HepG2 (cell line): ENCODE data around the gene C1orf159. TPM values are rescaled to one million over a fixed set of nuclear protein-coding genes. Genes with fewer than 3 reads are reported as not detected.
A peak's percentile ranks its signal among the peaks of the same experiment; 100 is the strongest.

Experiments used
- ATAC-seq: fragments of 200-7000 bp; cut with Tn5 transposase; 3 replicates; pipeline ENCODE4 v1.9.1; 2020; ENCODE audit warnings: mild to moderate bottlenecking, moderate library complexity
- BruUV-seq: library from RNA; stranded (reverse); fragments of 400-500 nt; replicated peaks from 2 replicates; lab custom pipeline; 2021; lab: Mats Ljungman, UMichigan
- CTCF ChIA-PET: fragments of 300-600 bp; formaldehyde crosslinking; extraction: SDS; loops from one replicate; lab custom pipeline; 2021; ENCODE audit warnings: low total read pairs, inconsistent platforms, low intra/inter-chr PET ratio; lab: Yijun Ruan, JAX
- POLR2A ChIA-PET: fragments of 350-600 bp; sonication (Branson Sonifier 250); formaldehyde crosslinking; loops from one replicate; lab custom pipeline; 2020; ENCODE audit warnings: antibody characterized with exemption, inconsistent platforms; lab: Yijun Ruan, JAX
- DNase-seq: peaks from one replicate; pipeline ENCODE4 v3.0.0-alpha.2; 2015; ENCODE audit warnings: low spot score
- FAIRE-seq: peaks from 3 replicates; lab custom pipeline; 2011; peaks lifted over from hg19 to GRCh38; lab: Jason Lieb, UNC
- H2AFZ ChIP-seq: one replicate; pipeline ENCODE4 v1.6.1; 2011; ENCODE audit warnings: low read length, inconsistent platforms
- H3K27ac ChIP-seq: fragments of 300-600 bp; 3 replicates; pipeline ENCODE4 v1.8.0; 2011; ENCODE audit warnings: mixed run types, mild to moderate bottlenecking, mixed read lengths, low read length, inconsistent platforms; ENCODE audit not compliant: insufficient read depth; ENCODE audit errors: extremely low read length
- H3K27me3 ChIP-seq, 2 experiments: fragments of 200-600 bp in 1 of 2; 2 replicates in 1 of 2; 3 replicates in 1 of 2; pipeline versions ENCODE4 v1.6.0 to v1.8.0; 2011; ENCODE audit warnings: low read length in 2 of 2, mild to moderate bottlenecking in 2 of 2, moderate library complexity in 2 of 2, inconsistent platforms in 1 of 2; ENCODE audit not compliant: insufficient read depth in 2 of 2, control insufficient read depth in 1 of 2
- H3K36me3 ChIP-seq, 2 experiments: fragments of 200-600 bp in 1 of 2; replicated peaks in 1 of 2; 2 replicates in 1 of 2; 3 replicates in 1 of 2; pipeline versions ENCODE4 v1.5.1 to v1.8.0; 2011; ENCODE audit warnings: low read length in 2 of 2, inconsistent platforms in 1 of 2; ENCODE audit not compliant: insufficient read depth in 2 of 2, control insufficient read depth in 1 of 2
- H3K4me1 ChIP-seq: 2 replicates; pipeline ENCODE4 v1.5.1; 2012; ENCODE audit warnings: low read length, inconsistent platforms; ENCODE audit not compliant: insufficient read depth
- H3K4me2 ChIP-seq: 2 replicates; pipeline ENCODE4 v1.6.0; 2011; ENCODE audit warnings: low read depth, low read length, inconsistent platforms
- H3K4me3 ChIP-seq, 3 experiments: fragments of 200-600 bp in 1 of 3; sonication (generic), shearing (Covaris generic) in 1 of 3; replicated peaks in 1 of 3; 2 replicates each; pipeline ENCODE4 v1.5.1; 2011 to 2016; ENCODE audit warnings: low read length in 3 of 3, inconsistent platforms in 2 of 3, low read depth in 2 of 3, mild to moderate bottlenecking in 2 of 3, control low read depth in 1 of 3, mixed read lengths in 1 of 3; ENCODE audit not compliant: insufficient read depth in 1 of 3
- H3K79me2 ChIP-seq: one replicate; pipeline ENCODE4 v1.6.1; 2011; ENCODE audit warnings: low read length, inconsistent platforms; ENCODE audit not compliant: insufficient read depth
- H3K9ac ChIP-seq: 2 replicates; pipeline ENCODE4 v1.6.0; 2011; ENCODE audit warnings: mild to moderate bottlenecking, low read depth, low read length, inconsistent platforms; ENCODE audit not compliant: insufficient read depth
- H3K9me3 ChIP-seq: 2 replicates; pipeline ENCODE4 v1.5.1; 2012; ENCODE audit warnings: mild to moderate bottlenecking, low read length
- H4K20me1 ChIP-seq: 2 replicates; pipeline ENCODE4 v1.6.0; 2011; ENCODE audit warnings: inconsistent platforms, mild to moderate bottlenecking, low read length, moderate library complexity; ENCODE audit not compliant: insufficient read depth
- GABPB1 ChIP-seq: IDR thresholded peaks from 2 replicates; pipeline ENCODE4 v1.6.1; 2016; ENCODE audit warnings: mild to moderate bottlenecking, missing genetic modification reagents, moderate library complexity, missing compliant biosample characterization
- HNRNPL ChIP-seq: fragments of 200-400 bp; formaldehyde crosslinking; IDR thresholded peaks from 2 replicates; pipeline ENCODE4 v1.6.1; 2017; ENCODE audit warnings: mild to moderate bottlenecking, low read depth, low read length
- KAT8 ChIP-seq: IDR thresholded peaks from 2 replicates; pipeline ENCODE4 v1.6.1; 2016; ENCODE audit warnings: missing genetic modification reagents, missing compliant biosample characterization
- RCOR2 ChIP-seq: IDR thresholded peaks from 2 replicates; pipeline ENCODE4 v1.6.1; 2016; ENCODE audit warnings: missing biosample characterization, missing genetic modification reagents
- RORA ChIP-seq: sonication (generic); formaldehyde crosslinking; IDR thresholded peaks from 2 replicates; pipeline ENCODE4 v1.5.0; 2020; ENCODE audit warnings: mild to moderate bottlenecking, missing genetic modification reagents, moderate library complexity
- TBX2 ChIP-seq: sonication (generic); formaldehyde crosslinking; IDR thresholded peaks from 2 replicates; pipeline ENCODE4 v1.5.0; 2020; ENCODE audit warnings: missing genetic modification reagents, mild to moderate bottlenecking, borderline replicate concordance
- ZNF256 ChIP-seq: sonication (generic); formaldehyde crosslinking; conservative IDR thresholded peaks from 2 replicates; pipeline ENCODE4 v1.4.0; 2020; ENCODE audit warnings: missing genetic modification reagents
- ZNF432 ChIP-seq: sonication (generic); formaldehyde crosslinking; IDR thresholded peaks from 2 replicates; pipeline ENCODE4 v1.5.0; 2020; ENCODE audit warnings: missing genetic modification reagents, mild to moderate bottlenecking, borderline replicate concordance
- ZNF687 ChIP-seq: sonication (generic); formaldehyde crosslinking; IDR thresholded peaks from 2 replicates; pipeline ENCODE4 v1.5.1; 2020; ENCODE audit warnings: mild to moderate bottlenecking, missing genetic modification reagents, moderate library complexity
- ZNF776 ChIP-seq: sonication (generic); formaldehyde crosslinking; IDR thresholded peaks from 2 replicates; pipeline ENCODE4 v1.4.0; 2020; ENCODE audit warnings: mild to moderate bottlenecking, missing genetic modification reagents
- ZSCAN22 ChIP-seq: sonication (generic); formaldehyde crosslinking; IDR thresholded peaks from 2 replicates; pipeline ENCODE4 v1.4.0; 2020; ENCODE audit warnings: mild to moderate bottlenecking, missing genetic modification reagents
- WGBS: methylation state at CpG from one replicate; pipeline ENCODE4 v1.1.6; 2017; ENCODE audit warnings: low lambda C conversion rate; 5-methylcytosine and 5-hydroxymethylcytosine counted together
- in situ Hi-C: cut with HindIII; loops from 2 replicates; pipeline ENCODE4 v1.10.0; 2017; ENCODE audit warnings: low pct_unique_long_range_greater_than_20kb; ENCODE audit not compliant: extremely low pct_ligation_motif_present
- intact Hi-C: fragments of 100-400 bp; cut with micrococcal nuclease; formaldehyde crosslinking; loops from one replicate; pipeline ENCODE4 v1.10.0; 2022; ENCODE audit not compliant: unreplicated experiment
- polyA plus RNA-seq, 8 experiments: library from polyadenylated mRNA; depleted of rRNA in 3 of 8; stranded (reverse) in 7 of 8; unstranded in 1 of 8; fragments of >200 nt; fragmentation: Illumina TruSeq in 4 of 8; extraction: Trizol in 4 of 8; gene quantifications; 2 replicates each; pipeline versions ENCODE4 v1.2.1 to v1.2.3, GENCODE V29; 2011 to 2016; ENCODE audit warnings: low read depth in 4 of 8, missing spikeins in 1 of 8, mixed read lengths in 1 of 8; ENCODE audit not compliant: insufficient read depth in 1 of 8
- total RNA-seq, 5 experiments: library from RNA; depleted of rRNA; stranded (reverse); fragments of >200 nt; fragmentation: Illumina TruSeq; extraction: Trizol; gene quantifications; 2 replicates each; pipeline ENCODE4 v1.2.3, GENCODE V29; 2016; ENCODE audit warnings: low read depth in 1 of 5
- TF ChIP-seq, protein P1 (sequence below): sonication (generic); formaldehyde crosslinking; IDR thresholded peaks from 2 replicates; pipeline ENCODE4 v1.4.0; 2020; ENCODE audit warnings: missing genetic modification reagents
- TF ChIP-seq, protein P2 (sequence below): sonication (generic); formaldehyde crosslinking; IDR thresholded peaks from 2 replicates; pipeline ENCODE4 v1.4.0; 2020; ENCODE audit warnings: missing genetic modification reagents

C1orf159 gene
- total and polyA plus RNA-seq, 2 of the 13 experiments (the other 11 are each of a cell fraction or from before 2014, with no cell fraction given): 3.8 to 6.7 TPM

DNA sequence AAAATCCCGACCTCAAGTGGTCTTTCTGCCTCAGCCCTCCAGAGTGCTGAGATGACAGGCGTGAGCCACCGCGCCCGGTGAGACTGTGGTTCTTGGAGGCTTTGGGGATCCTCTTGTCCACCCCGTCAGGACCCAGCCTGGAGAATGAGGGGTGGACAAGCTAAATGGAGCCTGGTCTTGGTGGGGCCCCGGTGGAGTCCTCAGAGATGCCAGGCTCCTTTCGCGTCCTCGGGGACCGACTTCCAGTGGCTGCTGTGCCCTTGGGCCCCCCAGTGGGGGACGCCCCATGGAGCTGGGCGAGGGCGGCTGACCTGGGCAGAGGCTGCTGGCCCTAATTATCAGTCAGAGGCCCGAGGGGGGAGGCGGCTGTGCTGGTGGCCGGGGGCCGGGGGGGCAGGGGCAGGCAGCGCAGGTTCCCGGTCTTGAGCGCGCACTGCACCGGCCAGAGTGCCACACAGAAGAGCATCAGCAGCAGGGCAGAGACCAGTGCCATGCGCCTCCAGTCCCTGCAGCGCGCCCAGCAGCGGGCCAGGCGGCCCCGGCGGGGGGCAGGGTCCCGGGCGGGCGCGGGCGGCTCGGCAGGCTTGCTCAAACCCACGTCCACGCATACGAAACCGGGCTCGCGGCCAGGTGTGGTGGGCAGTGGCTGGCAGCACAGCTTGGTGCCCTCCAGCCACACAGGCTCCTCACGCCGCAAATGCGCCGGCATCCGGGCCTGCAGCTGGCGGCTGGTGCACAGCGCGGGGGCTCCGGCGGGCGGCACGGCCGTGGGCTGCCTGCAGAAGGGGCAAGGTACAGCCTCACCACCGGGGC, 44.2 kb downstream of the C1orf159 start:
- intact Hi-C loops (no loop called here), in situ Hi-C loops (no loop called here)
- H3K4me3 ChIP-seq: no peak overlapping the region; a peak in 1 of 6 replicates
- H3K9ac ChIP-seq: no peak overlapping the region
- H3K4me2 ChIP-seq: peak overlapping the region; percentile 20; the same call in 1 of the 2 replicates
- H3K36me3 ChIP-seq: no peaks in the 10 kb centered on the region
- H3K9me3 ChIP-seq: no peaks in the 10 kb centered on the region
- H4K20me1 ChIP-seq: no peaks in the 10 kb centered on the region
- CTCF ChIA-PET: no interaction called here
- peaks cover 34 to 63% of the 10 kb centered on the region in 2 experiments for H3K27me3 ChIP-seq
- H3K27ac ChIP-seq: no peak overlapping the region
- ATAC-seq: no peak
- no peak overlapping the region for H2AFZ ChIP-seq
- H3K79me2 ChIP-seq: no peaks in the 10 kb centered on the region
- TF ChIP-seq RORA (CRISPR knock-in tag) (no peak), HNRNPL (0 out of 2 replicates have a peak, but pooled peaks have one; percentile 15), KAT8 (CRISPR knock-in tag) (no peak), RCOR2 (CRISPR knock-in tag) (no peak), ZNF432 (CRISPR knock-in tag) (no peak), TBX2 (CRISPR knock-in tag) (no peak), GABPB1 (CRISPR knock-in tag) (peak; percentile 18; the same call in 1 of the 2 replicates), ZNF776 (CRISPR knock-in tag) (peak; percentile 31; the same call in 1 of the 2 replicates), ZNF687 (CRISPR knock-in tag) (no peak), ZSCAN22 (CRISPR knock-in tag) (no peak), ZNF256 (CRISPR knock-in tag) (no peak)
- TF ChIP-seq, protein P1, sequence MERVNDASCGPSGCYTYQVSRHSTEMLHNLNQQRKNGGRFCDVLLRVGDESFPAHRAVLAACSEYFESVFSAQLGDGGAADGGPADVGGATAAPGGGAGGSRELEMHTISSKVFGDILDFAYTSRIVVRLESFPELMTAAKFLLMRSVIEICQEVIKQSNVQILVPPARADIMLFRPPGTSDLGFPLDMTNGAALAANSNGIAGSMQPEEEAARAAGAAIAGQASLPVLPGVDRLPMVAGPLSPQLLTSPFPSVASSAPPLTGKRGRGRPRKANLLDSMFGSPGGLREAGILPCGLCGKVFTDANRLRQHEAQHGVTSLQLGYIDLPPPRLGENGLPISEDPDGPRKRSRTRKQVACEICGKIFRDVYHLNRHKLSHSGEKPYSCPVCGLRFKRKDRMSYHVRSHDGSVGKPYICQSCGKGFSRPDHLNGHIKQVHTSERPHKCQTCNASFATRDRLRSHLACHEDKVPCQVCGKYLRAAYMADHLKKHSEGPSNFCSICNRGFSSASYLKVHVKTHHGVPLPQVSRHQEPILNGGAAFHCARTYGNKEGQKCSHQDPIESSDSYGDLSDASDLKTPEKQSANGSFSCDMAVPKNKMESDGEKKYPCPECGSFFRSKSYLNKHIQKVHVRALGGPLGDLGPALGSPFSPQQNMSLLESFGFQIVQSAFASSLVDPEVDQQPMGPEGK (CRISPR knock-in tag): 0 out of 2 replicates have a peak, but pooled peaks have one; percentile 7
- TF ChIP-seq, protein P2, sequence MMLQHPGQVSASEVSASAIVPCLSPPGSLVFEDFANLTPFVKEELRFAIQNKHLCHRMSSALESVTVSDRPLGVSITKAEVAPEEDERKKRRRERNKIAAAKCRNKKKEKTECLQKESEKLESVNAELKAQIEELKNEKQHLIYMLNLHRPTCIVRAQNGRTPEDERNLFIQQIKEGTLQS: no peak
- TF ChIP-seq, all 625 proteins: peak for 4
- 0% methylated on average over 1 of the region's 56 CpGs for WGBS
- POLR2A ChIA-PET: interaction anchor here (1.3 kb wide), 1 partner anchor 7 kb away, joined by 5 read pairs; no protein-coding TSS in a partner anchor
- no peak for DNase-seq
- peaks cover 37% of the 10 kb centered on the region for H3K4me1 ChIP-seq
- BruUV-seq: no TSS peak
- FAIRE-seq: no peak
